HepG2 (cell line): ENCODE results near the gene SMIM10L2A. TPM values are rescaled to one million over a fixed set of nuclear protein-coding genes. Genes with fewer than 3 reads are reported as not detected.

Experiments
- ATF2 ChIP-seq: sonication (generic); formaldehyde crosslinking; IDR thresholded peaks from 2 replicates; pipeline ENCODE4 v1.4.0; 2020; ENCODE audit warnings: missing genetic modification reagents
- ELF4 ChIP-seq: sonication (generic); formaldehyde crosslinking; IDR thresholded peaks from 2 replicates; pipeline ENCODE4 v1.5.0; 2020; ENCODE audit warnings: missing genetic modification reagents, mild to moderate bottlenecking, moderate library complexity, borderline replicate concordance
- FOSL2 ChIP-seq: sonication (generic); formaldehyde crosslinking; IDR thresholded peaks from 2 replicates; pipeline ENCODE4 v1.4.0; 2020; ENCODE audit warnings: missing genetic modification reagents
- HMG20B ChIP-seq: conservative IDR thresholded peaks from 2 replicates; pipeline ENCODE4 v1.6.1; 2016; ENCODE audit warnings: missing genetic modification reagents, missing compliant biosample characterization
- LRRFIP1 ChIP-seq: sonication (generic); formaldehyde crosslinking; conservative IDR thresholded peaks from 2 replicates; pipeline ENCODE4 v1.4.0; 2020; ENCODE audit warnings: missing genetic modification reagents
- NPAS2 ChIP-seq: sonication (generic); formaldehyde crosslinking; IDR thresholded peaks from 2 replicates; pipeline ENCODE4 v1.8.0; 2022; ENCODE audit warnings: mild to moderate bottlenecking, missing genetic modification reagents, borderline replicate concordance
- PHF5A ChIP-seq: IDR thresholded peaks from one replicate; pipeline ENCODE4 v1.6.1; 2018; ENCODE audit warnings: low read depth, missing genetic modification reagents; ENCODE audit not compliant: unreplicated experiment
- TBX2 ChIP-seq: sonication (generic); formaldehyde crosslinking; IDR thresholded peaks from 2 replicates; pipeline ENCODE4 v1.5.0; 2020; ENCODE audit warnings: missing genetic modification reagents, mild to moderate bottlenecking, borderline replicate concordance
- TEF ChIP-seq: sonication (generic); formaldehyde crosslinking; IDR thresholded peaks from 2 replicates; pipeline ENCODE4 v1.5.0; 2020; ENCODE audit warnings: missing genetic modification reagents
- TOE1 ChIP-seq: sonication (generic); formaldehyde crosslinking; IDR thresholded peaks from 2 replicates; pipeline ENCODE4 v1.4.0; 2020; ENCODE audit warnings: mild to moderate bottlenecking, missing genetic modification reagents
- ZFP90 ChIP-seq: sonication (generic); formaldehyde crosslinking; IDR thresholded peaks from 2 replicates; pipeline ENCODE4 v1.8.0; 2022; ENCODE audit warnings: missing genetic modification reagents, mild to moderate bottlenecking, inconsistent platforms, borderline replicate concordance
- ZNF263 ChIP-seq: sonication (generic); formaldehyde crosslinking; IDR thresholded peaks from 2 replicates; pipeline ENCODE4 v1.4.0; 2020; ENCODE audit warnings: missing genetic modification reagents
- polyA plus RNA-seq, 8 experiments: library from polyadenylated mRNA; depleted of rRNA in 3 of 8; stranded (reverse) in 7 of 8; unstranded in 1 of 8; fragments of >200 nt; fragmentation: Illumina TruSeq in 4 of 8; extraction: Trizol in 4 of 8; gene quantifications; 2 replicates each; pipeline versions ENCODE4 v1.2.1 to v1.2.3, GENCODE V29; 2011 to 2016; ENCODE audit warnings: low read depth in 4 of 8, missing spikeins in 1 of 8, mixed read lengths in 1 of 8; ENCODE audit not compliant: insufficient read depth in 1 of 8
- total RNA-seq, 5 experiments: library from RNA; depleted of rRNA; stranded (reverse); fragments of >200 nt; fragmentation: Illumina TruSeq; extraction: Trizol; gene quantifications; 2 replicates each; pipeline ENCODE4 v1.2.3, GENCODE V29; 2016; ENCODE audit warnings: low read depth in 1 of 5
- TF ChIP-seq, protein P1 (sequence below): sonication (generic); formaldehyde crosslinking; IDR thresholded peaks from 2 replicates; pipeline ENCODE4 v1.8.0; 2022; ENCODE audit warnings: missing genetic modification reagents, mild to moderate bottlenecking, borderline replicate concordance
- TF ChIP-seq, protein P2 (sequence below): sonication (generic); formaldehyde crosslinking; IDR thresholded peaks from 2 replicates; pipeline ENCODE4 v1.4.0; 2020; ENCODE audit warnings: mild to moderate bottlenecking, missing genetic modification reagents

Gene SMIM10L2A
- total and polyA plus RNA-seq, 2 of the 13 experiments (the other 11 are each of a cell fraction or from before 2014, with no cell fraction given), result not detected

DNA sequence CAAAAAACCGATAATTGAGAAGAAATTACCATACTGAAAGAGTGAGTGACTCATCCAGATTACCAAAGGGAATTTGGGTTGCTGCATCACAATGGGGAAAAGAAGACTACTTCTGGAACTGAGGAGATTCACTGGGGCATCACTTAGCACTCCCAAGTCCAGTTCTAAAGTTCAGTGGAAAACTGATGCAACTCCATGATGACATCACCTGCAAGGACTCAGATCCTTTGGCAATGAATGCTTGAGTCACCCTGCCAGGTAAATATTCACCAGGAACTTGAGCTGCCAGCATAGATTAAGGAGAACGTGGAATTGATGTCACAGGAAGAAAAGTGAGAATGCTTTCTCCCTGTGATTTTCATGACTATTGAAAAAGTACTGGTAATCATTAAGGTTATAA is 32.0 kb upstream of the SMIM10L2A start (continued):
- TF ChIP-seq LRRFIP1 (CRISPR knock-in tag), result no peak
- no peak for TF ChIP-seq ELF4 (CRISPR knock-in tag)
- no peak for TF ChIP-seq PHF5A
- no peak for TF ChIP-seq ZFP90
- TF ChIP-seq NPAS2, result no peak
- TF ChIP-seq, protein P1, sequence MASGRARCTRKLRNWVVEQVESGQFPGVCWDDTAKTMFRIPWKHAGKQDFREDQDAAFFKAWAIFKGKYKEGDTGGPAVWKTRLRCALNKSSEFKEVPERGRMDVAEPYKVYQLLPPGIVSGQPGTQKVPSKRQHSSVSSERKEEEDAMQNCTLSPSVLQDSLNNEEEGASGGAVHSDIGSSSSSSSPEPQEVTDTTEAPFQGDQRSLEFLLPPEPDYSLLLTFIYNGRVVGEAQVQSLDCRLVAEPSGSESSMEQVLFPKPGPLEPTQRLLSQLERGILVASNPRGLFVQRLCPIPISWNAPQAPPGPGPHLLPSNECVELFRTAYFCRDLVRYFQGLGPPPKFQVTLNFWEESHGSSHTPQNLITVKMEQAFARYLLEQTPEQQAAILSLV (CRISPR knock-in tag), result no peak
- peak; percentile 90 for TF ChIP-seq FOSL2 (CRISPR knock-in tag)
- TF ChIP-seq ATF2, result 0 out of 2 replicates have a peak, but pooled peaks have one; percentile 22
- TF ChIP-seq TBX2 (CRISPR knock-in tag), result no peak
- TF ChIP-seq TEF, result no peak
- TF ChIP-seq, protein P2, sequence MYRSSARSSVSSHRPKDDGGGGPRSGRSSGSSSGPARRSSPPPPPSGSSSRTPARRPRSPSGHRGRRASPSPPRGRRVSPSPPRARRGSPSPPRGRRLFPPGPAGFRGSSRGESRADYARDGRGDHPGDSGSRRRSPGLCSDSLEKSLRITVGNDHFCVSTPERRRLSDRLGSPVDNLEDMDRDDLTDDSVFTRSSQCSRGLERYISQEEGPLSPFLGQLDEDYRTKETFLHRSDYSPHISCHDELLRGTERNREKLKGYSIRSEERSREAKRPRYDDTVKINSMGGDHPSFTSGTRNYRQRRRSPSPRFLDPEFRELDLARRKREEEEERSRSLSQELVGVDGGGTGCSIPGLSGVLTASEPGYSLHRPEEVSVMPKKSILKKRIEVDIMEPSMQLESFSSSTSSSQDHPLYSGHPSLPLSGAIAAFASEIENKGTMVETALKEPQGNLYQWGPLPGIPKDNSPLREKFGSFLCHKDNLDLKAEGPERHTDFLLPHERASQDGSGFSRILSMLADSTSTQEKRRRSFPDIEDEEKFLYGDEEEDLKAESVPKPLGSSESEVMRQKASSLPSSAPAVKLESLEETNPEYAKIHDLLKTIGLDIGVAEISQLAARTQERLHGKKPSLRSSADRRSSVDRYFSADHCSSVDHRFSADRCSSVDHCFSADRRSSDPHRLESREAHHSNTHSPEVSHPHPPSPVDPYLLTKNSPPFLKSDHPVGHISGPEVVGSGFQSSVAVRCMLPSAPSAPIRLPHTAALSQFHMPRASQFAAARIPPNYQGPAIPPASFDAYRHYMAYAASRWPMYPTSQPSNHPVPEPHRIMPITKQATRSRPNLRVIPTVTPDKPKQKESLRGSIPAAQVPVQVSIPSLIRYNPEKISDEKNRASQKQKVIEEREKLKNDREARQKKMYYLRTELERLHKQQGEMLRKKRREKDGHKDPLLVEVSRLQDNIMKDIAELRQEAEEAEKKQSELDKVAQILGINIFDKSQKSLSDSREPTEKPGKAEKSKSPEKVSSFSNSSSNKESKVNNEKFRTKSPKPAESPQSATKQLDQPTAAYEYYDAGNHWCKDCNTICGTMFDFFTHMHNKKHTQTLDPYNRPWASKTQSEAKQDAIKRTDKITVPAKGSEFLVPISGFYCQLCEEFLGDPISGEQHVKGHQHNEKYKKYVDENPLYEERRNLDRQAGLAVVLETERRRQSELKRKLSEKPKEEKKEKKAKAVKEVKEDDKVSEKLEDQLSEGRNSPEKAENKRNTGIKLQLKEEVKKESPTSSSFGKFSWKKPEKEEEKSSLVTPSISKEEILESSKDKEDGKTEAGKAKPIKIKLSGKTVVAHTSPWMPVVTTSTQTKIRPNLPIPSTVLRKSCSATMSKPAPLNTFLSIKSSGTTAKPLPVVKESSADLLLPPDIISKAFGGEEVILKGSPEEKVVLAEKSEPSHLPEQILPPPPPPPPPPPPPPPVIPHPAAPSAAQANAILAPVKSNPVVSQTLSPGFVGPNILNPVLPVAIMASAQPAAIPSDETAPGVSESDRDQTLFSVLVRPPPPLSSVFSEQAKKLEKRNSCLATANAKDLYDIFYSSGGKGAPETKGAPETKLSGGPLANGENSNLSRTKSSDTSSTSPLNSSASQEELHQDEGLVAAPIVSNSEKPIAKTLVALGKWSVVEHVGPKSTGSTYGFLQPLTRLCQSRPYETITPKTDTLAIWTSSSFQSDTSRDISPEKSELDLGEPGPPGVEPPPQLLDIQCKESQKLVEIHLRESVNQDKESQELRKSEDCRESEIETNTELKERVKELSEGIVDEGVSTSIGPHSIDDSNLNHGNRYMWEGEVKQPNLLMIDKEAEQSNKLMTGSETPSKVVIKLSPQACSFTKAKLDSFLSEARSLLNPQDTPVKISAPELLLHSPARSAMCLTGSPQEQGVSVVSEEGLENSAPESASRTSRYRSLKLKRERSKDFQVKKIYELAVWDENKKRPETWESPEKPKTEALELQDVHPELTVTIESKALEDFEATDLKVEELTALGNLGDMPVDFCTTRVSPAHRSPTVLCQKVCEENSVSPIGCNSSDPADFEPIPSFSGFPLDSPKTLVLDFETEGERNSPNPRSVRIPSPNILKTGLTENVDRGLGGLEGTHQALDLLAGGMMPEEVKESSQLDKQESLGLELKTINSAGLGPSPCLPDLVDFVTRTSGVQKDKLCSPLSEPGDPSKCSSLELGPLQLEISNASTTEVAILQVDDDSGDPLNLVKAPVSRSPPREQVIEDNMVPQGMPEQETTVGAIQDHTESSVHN, result no peak
- TF ChIP-seq ZNF263 (CRISPR knock-in tag), result no peak
- no peak for TF ChIP-seq HMG20B
- no peak for TF ChIP-seq TOE1 (CRISPR knock-in tag)
